Body of pancreas (tissue), 4 donors: ENCODE data around the gene GLIPR2.

ENCODE experiments used
- CTCF ChIP-seq, 7 experiments: fragments of 450-650 bp in 4 of 7; fragments of 200-600 bp in 3 of 7; sonication (generic) in 3 of 7; IDR thresholded peaks; one replicate each; pipeline ENCODE4 v1.5.1; 2016 to 2019; ENCODE audit warnings: antibody characterized with exemption in 7 of 7
- POLR2A ChIP-seq, 3 donors: fragments of 450-650 bp; IDR thresholded peaks; one replicate each; pipeline ENCODE4 v1.6.1; 2016; ENCODE audit warnings: antibody characterized with exemption in 3 of 3, mild to moderate bottlenecking in 2 of 3

GRCh38 chr9:36136894-36137391, 410 bp downstream of the GLIPR2 start:
- TF ChIP-seq CTCF (IDR thresholded peaks at IDR 0.05) (no peak), POLR2A (IDR thresholded peaks at IDR 0.05) (no peak)
